ENCODE results near the gene PTPRK.

DNA sequence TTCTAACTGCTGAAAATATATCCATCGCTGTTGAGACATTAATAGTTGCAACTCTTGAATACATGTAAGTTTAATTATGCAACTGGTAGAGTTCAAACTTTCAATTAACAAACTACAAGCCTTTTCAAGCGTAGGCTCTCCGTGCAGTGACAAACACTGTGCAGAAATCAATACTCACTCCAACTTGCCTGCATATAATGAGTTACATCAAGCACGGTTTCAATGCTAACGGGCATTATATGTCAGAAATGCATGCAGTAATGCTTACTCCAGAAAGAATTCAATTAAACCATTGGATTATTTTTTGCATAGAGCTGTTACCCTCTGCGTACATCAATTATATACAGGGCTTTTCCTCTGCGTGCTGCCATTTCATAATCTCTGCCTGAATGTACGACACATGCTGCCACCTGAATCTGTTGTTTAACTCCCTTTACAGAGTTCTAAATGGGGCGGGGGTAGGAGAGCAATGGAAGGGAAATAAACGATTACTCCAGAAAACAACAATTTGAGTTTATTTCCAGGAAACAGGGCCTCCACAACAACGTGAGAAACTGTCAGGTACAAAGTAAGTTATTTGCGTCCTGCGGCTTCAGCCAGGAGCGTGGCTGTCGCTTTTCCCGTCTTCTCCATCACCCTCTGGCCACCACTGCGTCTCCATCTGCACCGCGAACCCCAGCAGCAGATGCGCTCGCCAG, 1.8 kb downstream of the PTPRK start:
- TF ChIP-seq, protein P1, sequence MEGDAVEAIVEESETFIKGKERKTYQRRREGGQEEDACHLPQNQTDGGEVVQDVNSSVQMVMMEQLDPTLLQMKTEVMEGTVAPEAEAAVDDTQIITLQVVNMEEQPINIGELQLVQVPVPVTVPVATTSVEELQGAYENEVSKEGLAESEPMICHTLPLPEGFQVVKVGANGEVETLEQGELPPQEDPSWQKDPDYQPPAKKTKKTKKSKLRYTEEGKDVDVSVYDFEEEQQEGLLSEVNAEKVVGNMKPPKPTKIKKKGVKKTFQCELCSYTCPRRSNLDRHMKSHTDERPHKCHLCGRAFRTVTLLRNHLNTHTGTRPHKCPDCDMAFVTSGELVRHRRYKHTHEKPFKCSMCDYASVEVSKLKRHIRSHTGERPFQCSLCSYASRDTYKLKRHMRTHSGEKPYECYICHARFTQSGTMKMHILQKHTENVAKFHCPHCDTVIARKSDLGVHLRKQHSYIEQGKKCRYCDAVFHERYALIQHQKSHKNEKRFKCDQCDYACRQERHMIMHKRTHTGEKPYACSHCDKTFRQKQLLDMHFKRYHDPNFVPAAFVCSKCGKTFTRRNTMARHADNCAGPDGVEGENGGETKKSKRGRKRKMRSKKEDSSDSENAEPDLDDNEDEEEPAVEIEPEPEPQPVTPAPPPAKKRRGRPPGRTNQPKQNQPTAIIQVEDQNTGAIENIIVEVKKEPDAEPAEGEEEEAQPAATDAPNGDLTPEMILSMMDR (IDR thresholded peaks at IDR 0.05): no peak
- no peak for TF ChIP-seq POLR2A (IDR thresholded peaks at IDR 0.05)
